Fibroblast of lung (primary cell): Measurements from ENCODE around the gene BPIFA2. TPM values are rescaled to one million over a fixed set of nuclear protein-coding genes. Genes with fewer than 3 reads are reported as not detected.
"Not testable (repeated sequence)": the region's sequence is repeated elsewhere in the genome, so short reads cannot be mapped to it uniquely, and the experiment has no call there.

Experiments
- DNase-seq, 2 donors: peaks; one replicate each; pipeline versions ENCODE4 v3.0.0 to v3.0.0-alpha.2; 2010; ENCODE audit warnings: low read depth in 2 of 2
- H2AFZ ChIP-seq: 2 replicates; pipeline ENCODE4 v1.5.1; 2012; ENCODE audit warnings: low read length, control low read depth, inconsistent platforms
- H3K27ac ChIP-seq: 2 replicates; pipeline ENCODE4 v1.5.1; 2011; ENCODE audit warnings: low read length, control low read depth; ENCODE audit not compliant: insufficient read depth
- H3K27me3 ChIP-seq: 2 replicates; pipeline ENCODE4 v1.5.1; 2011; ENCODE audit warnings: mild to moderate bottlenecking, low read length; ENCODE audit not compliant: control insufficient read depth, insufficient read depth
- H3K36me3 ChIP-seq: 2 replicates; pipeline ENCODE4 v1.5.1; 2011; ENCODE audit warnings: low read length; ENCODE audit not compliant: control insufficient read depth, insufficient read depth
- H3K4me1 ChIP-seq: 2 replicates; pipeline ENCODE4 v1.5.1; 2011; ENCODE audit warnings: low read length; ENCODE audit not compliant: control insufficient read depth, insufficient read depth; ENCODE audit errors: extremely low read depth
- H3K4me2 ChIP-seq: 2 replicates; pipeline ENCODE4 v1.5.1; 2011; ENCODE audit warnings: low read length, control low read depth; ENCODE audit not compliant: insufficient read depth; ENCODE audit errors: extremely low read depth
- H3K4me3 ChIP-seq, 4 experiments: fragments of 200-600 bp in 1 of 4; sonication (generic) in 1 of 4; replicated peaks in 1 of 4; 2 replicates each; pipeline ENCODE4 v1.5.1; 2011 to 2016; ENCODE audit warnings: low read length in 4 of 4, low read depth in 3 of 4, mild to moderate bottlenecking in 3 of 4, control low read depth in 2 of 4, inconsistent platforms in 1 of 4, mixed read lengths in 1 of 4; ENCODE audit not compliant: insufficient read depth in 1 of 4; ENCODE audit errors: control extremely low read depth in 1 of 4
- H3K79me2 ChIP-seq: 2 replicates; pipeline ENCODE4 v1.5.1; 2012; ENCODE audit warnings: mild to moderate bottlenecking, low read length, inconsistent platforms; ENCODE audit not compliant: control insufficient read depth, insufficient read depth
- H3K9ac ChIP-seq: 2 replicates; pipeline ENCODE4 v1.5.1; 2011; ENCODE audit warnings: mild to moderate bottlenecking, low read length, control low read depth; ENCODE audit not compliant: insufficient read depth
- H3K9me3 ChIP-seq: 2 replicates; pipeline ENCODE4 v1.5.1; 2012; ENCODE audit warnings: low read depth, low read length; ENCODE audit not compliant: control insufficient read depth, insufficient read depth
- H4K20me1 ChIP-seq: 2 replicates; pipeline ENCODE4 v1.5.1; 2011; ENCODE audit warnings: low read length; ENCODE audit not compliant: control insufficient read depth, insufficient read depth; ENCODE audit errors: extremely low read depth
- EZH2 ChIP-seq: IDR thresholded peaks from 2 replicates; pipeline ENCODE4 v1.5.1; 2012; ENCODE audit warnings: low read length, control low read depth, mild to moderate bottlenecking; ENCODE audit errors: missing control alignments
- polyA plus RNA-seq, 2 donors: library from polyadenylated mRNA; depleted of rRNA in 1 of 2; stranded (reverse) in 1 of 2; unstranded in 1 of 2; fragments of >200 nt; gene quantifications; 2 replicates each; pipeline ENCODE4 v1.2.1, GENCODE V29; 2011 to 2012; ENCODE audit warnings: missing spikeins in 1 of 2
- total RNA-seq: library from RNA; depleted of rRNA; stranded (reverse); fragments of >200 nt; gene quantifications from 2 replicates; pipeline ENCODE4 v1.2.1, GENCODE V29; 2014
- TF ChIP-seq, protein P1 (sequence below), 2 donors: IDR thresholded peaks in 1 of 2; conservative IDR thresholded peaks in 1 of 2; 1 replicate in 1 of 2; 2 replicates in 1 of 2; pipeline ENCODE4 v1.5.1; 2011 to 2012; ENCODE audit warnings: low read length in 2 of 2, control low read depth in 1 of 2, inconsistent platforms in 1 of 2, low read depth in 1 of 2, mild to moderate bottlenecking in 1 of 2

Gene BPIFA2
- total and polyA plus RNA-seq, 2 donors (not counting 1 experiment from before 2014, with no cell fraction given), result not detected

DNA sequence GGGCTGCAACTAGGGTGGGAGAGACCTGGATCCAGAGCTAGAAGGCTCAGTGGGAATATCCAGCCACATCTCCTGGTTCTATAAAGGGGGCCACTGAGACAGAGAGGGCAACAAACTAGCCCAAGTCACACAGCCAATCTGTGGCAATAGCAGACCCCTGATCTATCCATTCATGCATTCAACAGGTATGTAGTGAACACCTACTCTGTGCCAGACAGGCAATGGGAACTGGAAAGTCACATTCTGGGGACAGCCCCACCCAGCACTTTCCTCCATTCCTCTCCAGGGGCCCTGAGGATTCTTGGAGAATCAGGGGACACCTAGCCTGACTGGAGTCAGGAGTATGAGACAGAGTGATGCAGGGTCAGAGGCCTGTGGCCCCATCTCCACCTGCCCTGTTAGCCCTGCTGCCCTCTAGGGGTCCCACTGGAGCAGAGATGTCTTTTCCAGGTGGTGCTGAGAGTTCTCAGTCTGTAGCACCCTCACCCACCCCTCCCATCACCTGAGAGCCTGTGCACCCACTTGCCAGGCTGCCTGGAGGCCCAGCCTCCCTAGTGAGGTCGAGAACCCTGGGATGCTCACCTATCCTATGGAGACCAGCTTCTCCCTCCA, 13.6 kb downstream of the BPIFA2 start:
- H3K27me3 ChIP-seq, result no peaks in the 10 kb centered on the region
- no peak overlapping the region for H2AFZ ChIP-seq
- H3K36me3 ChIP-seq, result no peaks in the 10 kb centered on the region
- H3K27ac ChIP-seq, result no peak overlapping the region
- DNase-seq, result no peak
- no peak overlapping the region for H3K4me2 ChIP-seq
- no peak for TF ChIP-seq EZH2
- TF ChIP-seq, protein P1, sequence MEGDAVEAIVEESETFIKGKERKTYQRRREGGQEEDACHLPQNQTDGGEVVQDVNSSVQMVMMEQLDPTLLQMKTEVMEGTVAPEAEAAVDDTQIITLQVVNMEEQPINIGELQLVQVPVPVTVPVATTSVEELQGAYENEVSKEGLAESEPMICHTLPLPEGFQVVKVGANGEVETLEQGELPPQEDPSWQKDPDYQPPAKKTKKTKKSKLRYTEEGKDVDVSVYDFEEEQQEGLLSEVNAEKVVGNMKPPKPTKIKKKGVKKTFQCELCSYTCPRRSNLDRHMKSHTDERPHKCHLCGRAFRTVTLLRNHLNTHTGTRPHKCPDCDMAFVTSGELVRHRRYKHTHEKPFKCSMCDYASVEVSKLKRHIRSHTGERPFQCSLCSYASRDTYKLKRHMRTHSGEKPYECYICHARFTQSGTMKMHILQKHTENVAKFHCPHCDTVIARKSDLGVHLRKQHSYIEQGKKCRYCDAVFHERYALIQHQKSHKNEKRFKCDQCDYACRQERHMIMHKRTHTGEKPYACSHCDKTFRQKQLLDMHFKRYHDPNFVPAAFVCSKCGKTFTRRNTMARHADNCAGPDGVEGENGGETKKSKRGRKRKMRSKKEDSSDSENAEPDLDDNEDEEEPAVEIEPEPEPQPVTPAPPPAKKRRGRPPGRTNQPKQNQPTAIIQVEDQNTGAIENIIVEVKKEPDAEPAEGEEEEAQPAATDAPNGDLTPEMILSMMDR (conservative IDR thresholded peaks at IDR 0.05 in 1 of 2, IDR thresholded peaks at IDR 0.05 in 1 of 2; ENCODE audit: low read depth in 1 of 2, low read length in 2 of 2), result no peak
- no peaks in the 10 kb centered on the region for H3K4me1 ChIP-seq
- no peak overlapping the region for H3K9ac ChIP-seq
- H3K9me3 ChIP-seq, result no peaks in the 10 kb centered on the region
- no peaks in the 10 kb centered on the region for H4K20me1 ChIP-seq
- no peaks in the 10 kb centered on the region for H3K79me2 ChIP-seq
- no peak overlapping the region for H3K4me3 ChIP-seq

DNA sequence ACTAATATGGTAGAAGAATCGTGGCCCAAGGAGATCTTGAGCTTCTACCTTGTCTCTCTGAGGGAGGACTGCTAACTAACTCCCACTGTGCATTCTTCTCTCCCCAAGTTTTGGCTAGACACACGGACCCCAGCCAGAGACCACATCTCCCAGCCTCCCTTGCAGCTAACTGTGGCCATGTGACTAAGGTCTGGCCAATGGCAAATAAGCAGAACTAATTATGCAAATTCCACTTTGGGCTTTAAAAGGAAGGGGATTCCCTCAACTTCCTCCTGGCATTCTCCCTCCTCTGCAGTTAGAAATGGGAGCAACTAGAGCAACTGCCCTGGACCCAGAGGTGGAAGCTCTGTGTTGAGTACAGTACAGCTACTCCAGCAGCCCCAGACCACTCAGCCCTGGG, 15.4 kb downstream of the BPIFA2 start:
- no peak overlapping the region for H3K9ac ChIP-seq
- H3K27me3 ChIP-seq, result no peaks in the 10 kb centered on the region
- H3K4me3 ChIP-seq, result no peak overlapping the region
- H3K79me2 ChIP-seq, result no peaks in the 10 kb centered on the region
- H3K36me3 ChIP-seq, result no peaks in the 10 kb centered on the region
- no peaks in the 10 kb centered on the region for H3K9me3 ChIP-seq
- no peak overlapping the region for H3K27ac ChIP-seq
- no peak overlapping the region for H3K4me2 ChIP-seq
- no peak for DNase-seq
- TF ChIP-seq, protein P1 (conservative IDR thresholded peaks at IDR 0.05 in 1 of 2, IDR thresholded peaks at IDR 0.05 in 1 of 2; ENCODE audit: low read depth in 1 of 2, low read length in 2 of 2), result no peak
- TF ChIP-seq EZH2, result no peak
- no peaks in the 10 kb centered on the region for H3K4me1 ChIP-seq
- H2AFZ ChIP-seq, result no peak overlapping the region
- H4K20me1 ChIP-seq, result no peaks in the 10 kb centered on the region

DNA sequence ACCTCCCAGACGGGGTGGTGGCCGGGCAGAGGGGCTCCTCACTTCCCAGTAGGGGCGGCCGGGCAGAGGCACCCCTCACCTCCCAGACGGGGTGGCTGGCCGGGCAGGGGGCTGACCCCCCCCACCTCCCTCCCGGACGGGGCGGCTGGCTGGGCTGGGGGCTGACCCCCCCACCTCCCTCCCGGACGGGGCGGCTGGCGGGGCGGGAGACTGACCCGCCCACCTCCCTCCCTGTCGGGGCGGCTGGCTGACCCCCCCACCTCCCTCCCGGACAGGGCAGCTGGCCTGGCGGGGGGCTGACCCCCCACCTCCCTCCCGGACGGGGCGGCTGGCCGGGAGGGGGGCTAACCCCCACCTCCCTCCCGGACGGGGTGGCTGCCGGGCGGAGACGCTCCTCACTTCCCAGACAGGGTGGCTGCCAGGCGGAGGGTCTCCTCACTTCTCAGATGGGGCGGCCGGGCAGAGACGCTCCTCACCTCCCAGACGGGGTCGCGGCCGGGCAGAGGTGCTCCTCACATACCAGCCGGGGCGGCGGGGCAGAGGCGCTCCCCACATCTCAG, 17.2 kb downstream of the BPIFA2 start:
- H3K36me3 ChIP-seq, result not testable (repeated sequence)

More for the DNA sequence above, 17.2 kb downstream of the BPIFA2 start:
- not testable (repeated sequence) for H3K79me2 ChIP-seq, H4K20me1 ChIP-seq, DNase-seq, H3K4me3 ChIP-seq, H3K27ac ChIP-seq, H3K9ac ChIP-seq, H3K9me3 ChIP-seq, H3K27me3 ChIP-seq, H2AFZ ChIP-seq, H3K4me1 ChIP-seq, H3K4me2 ChIP-seq
